B cell (primary cell): ENCODE results near the gene EFCAB7.
"Not testable (repeated sequence)": the region's sequence is repeated elsewhere in the genome, so short reads cannot be mapped to it uniquely, and the experiment has no call there.

ENCODE experiments used
- CTCF ChIP-seq: fragments of 200-600 bp; IDR thresholded peaks from one replicate; pipeline ENCODE4 v1.8.0; 2022; ENCODE audit warnings: antibody characterized with exemption, mild to moderate bottlenecking
- EZH2 ChIP-seq: IDR thresholded peaks from 2 replicates; pipeline ENCODE4 v1.6.1; 2012; ENCODE audit warnings: borderline replicate concordance, low read depth, mild to moderate bottlenecking, moderate library complexity, low read length; ENCODE audit not compliant: insufficient read depth, poor library complexity, severe bottlenecking

GRCh38 chr1:63572686-63573085 lies 49.4 kb downstream of the EFCAB7 start:
- TF ChIP-seq CTCF, EZH2: not testable (repeated sequence)
